A549 (cell line): ENCODE measurements around the gene ZNF256. TPM values are rescaled to one million over a fixed set of nuclear protein-coding genes. Genes with fewer than 3 reads are reported as not detected.

Experiments used
- JUN ChIP-seq, 2 experiments: fragments of >200 bp; sonication (Bioruptor Twin); formaldehyde crosslinking; IDR thresholded peaks; 2 replicates in 1 of 2; 3 replicates in 1 of 2; pipeline ENCODE4 v1.6.1; 2016 to 2017
- RCOR1 ChIP-seq: fragments of 150-350 bp; IDR thresholded peaks from 2 replicates; pipeline ENCODE4 v1.6.1; 2014; ENCODE audit warnings: antibody characterized with exemption, low read length, low read depth
- ZFP36 ChIP-seq: fragments of 450-650 bp; IDR thresholded peaks from 2 replicates; pipeline ENCODE4 v1.6.1; 2014; ENCODE audit warnings: borderline replicate concordance; ENCODE audit not compliant: partially characterized antibody
- ZSCAN20 ChIP-seq: fragments of 250-450 bp; sonication (Bioruptor Pico); IDR thresholded peaks from 2 replicates; pipeline ENCODE4 v1.8.0; 2022; ENCODE audit warnings: mild to moderate bottlenecking, moderate library complexity
- polyA plus RNA-seq, 4 experiments: library from polyadenylated mRNA; depleted of rRNA in 3 of 4; stranded (reverse); fragments of >200 nt; fragmentation: RNase III in 1 of 4; extraction: RNeasy Plus Mini Kit Qiagen cat#74134 plus additional on column Dnase treatment in 1 of 4; gene quantifications; 2 replicates in 3 of 4; 3 replicates in 1 of 4; pipeline ENCODE4 v1.2.3, GENCODE V29; 2011 to 2017
- TF ChIP-seq, protein P1 (sequence below): fragments of 250-450 bp; sonication (Bioruptor Pico); IDR thresholded peaks from 2 replicates; pipeline ENCODE4 v1.5.0; 2020; ENCODE audit warnings: low read depth, mild to moderate bottlenecking, moderate library complexity

The ZNF256 gene
- polyA plus RNA-seq, 2 of the 4 experiments (the other 2 are of a cell fraction) = 1.4 to 2.9 TPM

DNA sequence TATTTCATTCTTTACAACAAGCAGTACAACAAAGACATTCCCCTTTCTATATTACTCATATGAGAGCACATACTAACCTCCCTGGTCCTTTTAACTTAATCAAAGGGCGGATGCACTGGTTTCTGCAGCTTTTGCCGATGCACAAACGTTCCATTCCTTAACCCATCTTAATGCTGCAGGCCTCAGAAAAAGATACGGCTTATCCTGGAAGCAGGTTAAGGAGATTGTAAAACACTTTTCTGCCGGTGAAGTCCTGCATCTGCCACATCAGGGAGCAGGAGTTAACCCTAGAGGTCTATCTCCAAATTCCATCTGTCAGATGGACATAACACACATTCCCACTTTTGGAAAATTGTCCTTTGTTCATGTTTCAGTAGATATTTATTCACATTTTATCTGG lies 47.2 kb downstream of the ZNF256 start (continued):
- no peak for TF ChIP-seq ZFP36
- TF ChIP-seq JUN (IDR thresholded peaks at IDR 0.05) = no peak
- no peak for TF ChIP-seq RCOR1
- TF ChIP-seq, protein P1, sequence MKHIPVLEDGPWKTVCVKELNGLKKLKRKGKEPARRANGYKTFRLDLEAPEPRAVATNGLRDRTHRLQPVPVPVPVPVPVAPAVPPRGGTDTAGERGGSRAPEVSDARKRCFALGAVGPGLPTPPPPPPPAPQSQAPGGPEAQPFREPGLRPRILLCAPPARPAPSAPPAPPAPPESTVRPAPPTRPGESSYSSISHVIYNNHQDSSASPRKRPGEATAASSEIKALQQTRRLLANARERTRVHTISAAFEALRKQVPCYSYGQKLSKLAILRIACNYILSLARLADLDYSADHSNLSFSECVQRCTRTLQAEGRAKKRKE = no peak
- no peak for TF ChIP-seq ZSCAN20 (CRISPR knock-in tag)
- TF ChIP-seq, all 56 proteins: peak for 0

Other genes starting within 250 kb of the ZNF256 start
- not detected in 2 replicates for gene ZNF154, start 238.5 kb downstream of the ZNF256 start, polyA plus RNA-seq (2011; rRNA removed)
- gene ZNF154, start 238.5 kb downstream of the ZNF256 start, polyA plus RNA-seq (2017; fragmentation: RNase III; extraction: RNeasy Plus Mini Kit Qiagen cat#74134 plus additional on column Dnase treatment) = not detected in 3 replicates
- gene ZNF671, start 220.1 kb downstream of the ZNF256 start, polyA plus RNA-seq (2011; rRNA removed) = 1.4 and 1.5 TPM in 2 replicates
- gene ZNF671, start 220.1 kb downstream of the ZNF256 start, polyA plus RNA-seq (2017; fragmentation: RNase III; extraction: RNeasy Plus Mini Kit Qiagen cat#74134 plus additional on column Dnase treatment) = 0.85 to 1.1 TPM (median 1.0 TPM) in 3 replicates
- 9.3 and 10.5 TPM in 2 replicates for gene ZNF776, start 200.9 kb downstream of the ZNF256 start, polyA plus RNA-seq (2011; rRNA removed)
- gene ZNF776, start 200.9 kb downstream of the ZNF256 start, polyA plus RNA-seq (2017; fragmentation: RNase III; extraction: RNeasy Plus Mini Kit Qiagen cat#74134 plus additional on column Dnase treatment) = 5.3 to 7.0 TPM (median 6.1 TPM) in 3 replicates
- 8.1 and 8.2 TPM in 2 replicates for gene ZNF586, start 178.0 kb downstream of the ZNF256 start, polyA plus RNA-seq (2011; rRNA removed)
- 7.1 to 8.5 TPM (median 7.3 TPM) in 3 replicates for gene ZNF586, start 178.0 kb downstream of the ZNF256 start, polyA plus RNA-seq (2017; fragmentation: RNase III; extraction: RNeasy Plus Mini Kit Qiagen cat#74134 plus additional on column Dnase treatment)
- gene ZNF552, start 132.8 kb downstream of the ZNF256 start, polyA plus RNA-seq (2011; rRNA removed) = 5.7 and 5.8 TPM in 2 replicates
- 6.0 to 7.2 TPM (median 6.5 TPM) in 3 replicates for gene ZNF552, start 132.8 kb downstream of the ZNF256 start, polyA plus RNA-seq (2017; fragmentation: RNase III; extraction: RNeasy Plus Mini Kit Qiagen cat#74134 plus additional on column Dnase treatment)
- 14.2 and 14.9 TPM in 2 replicates for gene ZNF587B, start 117.4 kb downstream of the ZNF256 start, polyA plus RNA-seq (2011; rRNA removed)
- gene ZNF587B, start 117.4 kb downstream of the ZNF256 start, polyA plus RNA-seq (2017; fragmentation: RNase III; extraction: RNeasy Plus Mini Kit Qiagen cat#74134 plus additional on column Dnase treatment) = 13.2 to 15.8 TPM (median 14.1 TPM) in 3 replicates
- gene ZNF587, start 97.8 kb downstream of the ZNF256 start, polyA plus RNA-seq (2011; rRNA removed) = 12.1 and 17.2 TPM in 2 replicates
- gene ZNF587, start 97.8 kb downstream of the ZNF256 start, polyA plus RNA-seq (2017; fragmentation: RNase III; extraction: RNeasy Plus Mini Kit Qiagen cat#74134 plus additional on column Dnase treatment) = 10.2 to 11.2 TPM (median 10.7 TPM) in 3 replicates
- 5.5 and 6.9 TPM in 2 replicates for gene ZNF814, start 58.7 kb downstream of the ZNF256 start, polyA plus RNA-seq (2011; rRNA removed)
- gene ZNF814, start 58.7 kb downstream of the ZNF256 start, polyA plus RNA-seq (2017; fragmentation: RNase III; extraction: RNeasy Plus Mini Kit Qiagen cat#74134 plus additional on column Dnase treatment) = 2.1 to 3.0 TPM (median 2.6 TPM) in 3 replicates
- gene ZNF417, start 31.1 kb downstream of the ZNF256 start, polyA plus RNA-seq (2011; rRNA removed) = 8.0 and 8.7 TPM in 2 replicates
- gene ZNF417, start 31.1 kb downstream of the ZNF256 start, polyA plus RNA-seq (2017; fragmentation: RNase III; extraction: RNeasy Plus Mini Kit Qiagen cat#74134 plus additional on column Dnase treatment) = 5.6 to 5.9 TPM (median 5.8 TPM) in 3 replicates
- gene ZNF418, start 12.3 kb downstream of the ZNF256 start, polyA plus RNA-seq (2011; rRNA removed) = 2.8 and 3.2 TPM in 2 replicates
- 1.8 to 3.0 TPM (median 2.2 TPM) in 3 replicates for gene ZNF418, start 12.3 kb downstream of the ZNF256 start, polyA plus RNA-seq (2017; fragmentation: RNase III; extraction: RNeasy Plus Mini Kit Qiagen cat#74134 plus additional on column Dnase treatment)
- 0.13 and 0.15 TPM in 2 replicates for gene C19orf18, start 26.8 kb upstream of the ZNF256 start, polyA plus RNA-seq (2011; rRNA removed)
- gene C19orf18, start 26.8 kb upstream of the ZNF256 start, polyA plus RNA-seq (2017; fragmentation: RNase III; extraction: RNeasy Plus Mini Kit Qiagen cat#74134 plus additional on column Dnase treatment) = 0.17 to 0.25 TPM in 2 of 3 replicates, not detected in the other
- gene ZNF606, start 55.1 kb upstream of the ZNF256 start, polyA plus RNA-seq (2011; rRNA removed) = 4.8 and 5.1 TPM in 2 replicates
- gene ZNF606, start 55.1 kb upstream of the ZNF256 start, polyA plus RNA-seq (2017; fragmentation: RNase III; extraction: RNeasy Plus Mini Kit Qiagen cat#74134 plus additional on column Dnase treatment) = 4.5 to 5.1 TPM (median 4.5 TPM) in 3 replicates
- gene ZSCAN1, start 86.3 kb upstream of the ZNF256 start, polyA plus RNA-seq (2011; rRNA removed) = not detected in 2 replicates
- not detected in 3 replicates for gene ZSCAN1, start 86.3 kb upstream of the ZNF256 start, polyA plus RNA-seq (2017; fragmentation: RNase III; extraction: RNeasy Plus Mini Kit Qiagen cat#74134 plus additional on column Dnase treatment)
- gene ZNF135, start 111.6 kb upstream of the ZNF256 start, polyA plus RNA-seq (2011; rRNA removed) = not detected in 2 replicates
- not detected in 3 replicates for gene ZNF135, start 111.6 kb upstream of the ZNF256 start, polyA plus RNA-seq (2017; fragmentation: RNase III; extraction: RNeasy Plus Mini Kit Qiagen cat#74134 plus additional on column Dnase treatment)
- gene ZSCAN18, start 150.5 kb upstream of the ZNF256 start, polyA plus RNA-seq (2011; rRNA removed) = 2.2 and 2.9 TPM in 2 replicates
- 2.3 to 3.3 TPM (median 2.6 TPM) in 3 replicates for gene ZSCAN18, start 150.5 kb upstream of the ZNF256 start, polyA plus RNA-seq (2017; fragmentation: RNase III; extraction: RNeasy Plus Mini Kit Qiagen cat#74134 plus additional on column Dnase treatment)
- gene ZNF329, start 203.1 kb upstream of the ZNF256 start, polyA plus RNA-seq (2011; rRNA removed) = 5.7 and 6.2 TPM in 2 replicates
- 2.7 to 2.8 TPM (median 2.8 TPM) in 3 replicates for gene ZNF329, start 203.1 kb upstream of the ZNF256 start, polyA plus RNA-seq (2017; fragmentation: RNase III; extraction: RNeasy Plus Mini Kit Qiagen cat#74134 plus additional on column Dnase treatment)
- gene ZNF274, start 235.4 kb upstream of the ZNF256 start, polyA plus RNA-seq (2011; rRNA removed) = 27.3 and 28.7 TPM in 2 replicates
- gene ZNF274, start 235.4 kb upstream of the ZNF256 start, polyA plus RNA-seq (2017; fragmentation: RNase III; extraction: RNeasy Plus Mini Kit Qiagen cat#74134 plus additional on column Dnase treatment) = 15.8 to 18.8 TPM (median 18.3 TPM) in 3 replicates